ENCODE data around the gene CTNNA3.

GRCh38 chr10:66951896-66952295 is 744.1 kb downstream of the CTNNA3 start:
- TF ChIP-seq CTCF (IDR thresholded peaks at IDR 0.05) (no peak), POLR2A (IDR thresholded peaks at IDR 0.05) (no peak)

All from uterus (tissue), 2 donors.